Lower leg skin (tissue), 3 donors: ENCODE results near the gene LMCD1.

Experiments
- CTCF ChIP-seq, 3 donors: fragments of 450-650 bp; IDR thresholded peaks; one replicate each; pipeline ENCODE4 v1.5.1; 2016; ENCODE audit warnings: antibody characterized with exemption in 3 of 3, mild to moderate bottlenecking in 3 of 3, moderate library complexity in 2 of 3
- POLR2A ChIP-seq, 2 donors: fragments of 450-650 bp; IDR thresholded peaks; one replicate each; pipeline ENCODE4 v1.6.1; 2016 to 2017; ENCODE audit warnings: antibody characterized with exemption in 2 of 2, mild to moderate bottlenecking in 1 of 2, moderate library complexity in 1 of 2

- TF ChIP-seq POLR2A (IDR thresholded peaks at IDR 0.05) (no peak), CTCF (IDR thresholded peaks at IDR 0.05) (no peak)
These were observed 98.8 kb downstream of the LMCD1 start for GRCh38 chr3:8600457-8600856.
